K562 (cell line): ENCODE measurements around the gene NSMF. TPM values are rescaled to one million over a fixed set of nuclear protein-coding genes. Genes with fewer than 3 reads are reported as not detected.

Experiments used
- CHD1 ChIP-seq: fragments of 200-600 bp; sonication (generic); IDR thresholded peaks from one replicate; pipeline ENCODE4 v1.6.1; 2012; ENCODE audit warnings: mild to moderate bottlenecking, moderate library complexity, low read length, inconsistent platforms
- CREM ChIP-seq: IDR thresholded peaks from 2 replicates; pipeline ENCODE4 v1.6.1; 2014; ENCODE audit warnings: antibody characterized with exemption, low read depth
- KLF13 ChIP-seq: fragments of 450-650 bp; IDR thresholded peaks from 2 replicates; pipeline ENCODE4 v1.6.1; 2016; ENCODE audit warnings: missing genetic modification characterization, low read depth, mild to moderate bottlenecking, missing compliant biosample characterization, moderate library complexity, borderline replicate concordance
- KLF6 ChIP-seq: fragments of 250-450 bp; sonication (Bioruptor Pico); IDR thresholded peaks from 2 replicates; pipeline ENCODE4 v1.4.0; 2020; ENCODE audit warnings: mild to moderate bottlenecking, moderate library complexity, borderline replicate concordance
- PRDM10 ChIP-seq: fragments of 450-650 bp; IDR thresholded peaks from 2 replicates; pipeline ENCODE4 v1.6.1; 2018; ENCODE audit not compliant: partially characterized antibody
- ZBTB34 ChIP-seq: fragments of 250-450 bp; sonication (Bioruptor Pico); IDR thresholded peaks from 2 replicates; pipeline ENCODE4 v1.8.0; 2021; ENCODE audit warnings: mild to moderate bottlenecking, moderate library complexity
- ZFP30 ChIP-seq: fragments of 250-450 bp; sonication (Bioruptor Pico); IDR thresholded peaks from 2 replicates; pipeline ENCODE4 v1.8.0; 2022; ENCODE audit warnings: moderate library complexity, mild to moderate bottlenecking, inconsistent platforms, borderline replicate concordance
- ZFX ChIP-seq: sonication (generic); formaldehyde crosslinking; IDR thresholded peaks from 2 replicates; pipeline ENCODE4 v1.8.0; 2022; ENCODE audit warnings: mild to moderate bottlenecking, missing genetic modification reagents, moderate library complexity
- ZNF263 ChIP-seq: sonication (generic); formaldehyde crosslinking; IDR thresholded peaks from 2 replicates; pipeline ENCODE4 v1.8.0; 2022; ENCODE audit warnings: mild to moderate bottlenecking, missing genetic modification reagents, borderline replicate concordance
- ZNF79 ChIP-seq: fragments of 250-450 bp; sonication (Bioruptor Pico); IDR thresholded peaks from 2 replicates; pipeline ENCODE4 v1.4.0; 2020; ENCODE audit warnings: low read depth, mild to moderate bottlenecking, moderate library complexity
- polyA plus RNA-seq, 8 experiments: library from polyadenylated mRNA; depleted of rRNA in 4 of 8; stranded (reverse) in 5 of 8; unstranded in 3 of 8; fragments of >200 nt; fragmentation: Nextera tagmentation in 2 of 8; fragmentation: Illumina TruSeq in 1 of 8; extraction: Ambion mirVana in 2 of 8; extraction: Trizol in 1 of 8; gene quantifications; 2 replicates each; pipeline versions ENCODE4 v1.2.1 to v1.2.3, GENCODE V29; 2011 to 2014; ENCODE audit warnings: inconsistent platforms in 1 of 8, missing spikeins in 1 of 8
- total RNA-seq, 7 experiments: library from RNA; depleted of rRNA in 6 of 7; stranded (reverse); fragments of >200 nt in 6 of 7; fragmentation: Illumina TruSeq in 2 of 7; extraction: Trizol in 2 of 7; gene quantifications; 2 replicates each; pipeline versions ENCODE4 v1.2.1 to v1.2.3, GENCODE V29; 2011 to 2021; ENCODE audit warnings: low replicate concordance in 1 of 7
- TF ChIP-seq, protein P1 (sequence below), 2 experiments: IDR thresholded peaks; 2 replicates each; pipeline ENCODE4 v1.6.1; 2012; ENCODE audit warnings: improper control_type of control experiment in 2 of 2, low read depth in 2 of 2, low read length in 2 of 2, borderline replicate concordance in 1 of 2
- TF ChIP-seq, protein P2 (sequence below): fragments of 250-450 bp; sonication (Bioruptor Pico); IDR thresholded peaks from 2 replicates; pipeline ENCODE4 v1.5.0; 2020; ENCODE audit warnings: mild to moderate bottlenecking, borderline replicate concordance
- TF ChIP-seq, protein P3 (sequence below): fragments of 200-800 bp; sonication (Bioruptor generic); IDR thresholded peaks from 2 replicates; pipeline ENCODE4 v1.6.1; 2017; ENCODE audit warnings: missing genetic modification characterization, missing compliant biosample characterization

NSMF gene
- total and polyA plus RNA-seq, 9 of the 15 experiments (the other 6 are each of a cell fraction or from before 2014, with no cell fraction given) = 0.20 to 82.7 (median 29.3) TPM

DNA sequence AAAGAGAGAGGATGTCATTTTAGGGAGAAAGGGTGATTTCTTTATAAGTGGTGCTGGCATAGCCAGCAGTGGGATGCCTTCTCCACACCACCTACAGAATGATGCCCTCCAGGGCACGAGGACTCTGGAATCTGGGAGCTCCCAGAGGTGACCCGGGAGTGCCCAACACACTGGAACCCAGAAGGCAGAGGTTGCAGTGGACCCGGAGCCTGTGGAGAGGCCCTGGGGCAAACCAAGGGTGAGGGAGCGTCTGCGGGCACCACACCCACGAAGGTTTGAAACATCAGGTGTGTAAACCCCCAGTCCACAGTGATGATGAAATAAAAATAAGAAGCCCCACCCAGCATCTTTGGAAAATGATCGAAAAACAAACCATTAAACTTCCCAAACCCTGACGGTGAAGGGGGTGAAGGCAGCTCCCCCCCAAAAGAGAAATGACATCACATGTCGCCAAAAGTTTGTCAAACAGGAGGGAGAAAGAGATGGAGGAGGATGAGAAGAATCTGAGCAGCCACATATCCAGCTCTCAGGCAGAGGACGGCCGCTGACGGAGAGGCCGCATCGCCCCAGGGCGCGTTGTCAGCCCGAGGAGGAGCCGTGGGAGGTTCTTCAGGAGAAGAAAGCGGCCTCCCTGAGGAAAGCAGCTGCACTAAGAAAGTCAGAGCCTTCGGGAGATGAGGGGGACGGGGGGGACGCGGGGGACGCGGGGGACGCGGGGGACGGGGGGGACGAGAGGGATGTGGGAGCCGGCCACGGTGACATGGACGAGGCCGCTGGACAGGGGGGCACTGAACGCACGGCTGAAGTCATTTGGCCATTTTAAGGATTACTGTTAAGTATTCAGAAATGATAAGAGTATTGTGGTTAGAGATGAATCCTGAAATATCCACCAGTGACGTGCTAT is 43.1 kb upstream of the NSMF start (continued):
- TF ChIP-seq, protein P1, sequence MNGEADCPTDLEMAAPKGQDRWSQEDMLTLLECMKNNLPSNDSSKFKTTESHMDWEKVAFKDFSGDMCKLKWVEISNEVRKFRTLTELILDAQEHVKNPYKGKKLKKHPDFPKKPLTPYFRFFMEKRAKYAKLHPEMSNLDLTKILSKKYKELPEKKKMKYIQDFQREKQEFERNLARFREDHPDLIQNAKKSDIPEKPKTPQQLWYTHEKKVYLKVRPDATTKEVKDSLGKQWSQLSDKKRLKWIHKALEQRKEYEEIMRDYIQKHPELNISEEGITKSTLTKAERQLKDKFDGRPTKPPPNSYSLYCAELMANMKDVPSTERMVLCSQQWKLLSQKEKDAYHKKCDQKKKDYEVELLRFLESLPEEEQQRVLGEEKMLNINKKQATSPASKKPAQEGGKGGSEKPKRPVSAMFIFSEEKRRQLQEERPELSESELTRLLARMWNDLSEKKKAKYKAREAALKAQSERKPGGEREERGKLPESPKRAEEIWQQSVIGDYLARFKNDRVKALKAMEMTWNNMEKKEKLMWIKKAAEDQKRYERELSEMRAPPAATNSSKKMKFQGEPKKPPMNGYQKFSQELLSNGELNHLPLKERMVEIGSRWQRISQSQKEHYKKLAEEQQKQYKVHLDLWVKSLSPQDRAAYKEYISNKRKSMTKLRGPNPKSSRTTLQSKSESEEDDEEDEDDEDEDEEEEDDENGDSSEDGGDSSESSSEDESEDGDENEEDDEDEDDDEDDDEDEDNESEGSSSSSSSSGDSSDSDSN (IDR thresholded peaks at IDR 0.05; ENCODE audit: borderline replicate concordance in 1 of 2, low read depth in 2 of 2, low read length in 2 of 2) = peak; percentile 38 to 64; a peak in 1 of 4 replicates
- TF ChIP-seq, protein P2, sequence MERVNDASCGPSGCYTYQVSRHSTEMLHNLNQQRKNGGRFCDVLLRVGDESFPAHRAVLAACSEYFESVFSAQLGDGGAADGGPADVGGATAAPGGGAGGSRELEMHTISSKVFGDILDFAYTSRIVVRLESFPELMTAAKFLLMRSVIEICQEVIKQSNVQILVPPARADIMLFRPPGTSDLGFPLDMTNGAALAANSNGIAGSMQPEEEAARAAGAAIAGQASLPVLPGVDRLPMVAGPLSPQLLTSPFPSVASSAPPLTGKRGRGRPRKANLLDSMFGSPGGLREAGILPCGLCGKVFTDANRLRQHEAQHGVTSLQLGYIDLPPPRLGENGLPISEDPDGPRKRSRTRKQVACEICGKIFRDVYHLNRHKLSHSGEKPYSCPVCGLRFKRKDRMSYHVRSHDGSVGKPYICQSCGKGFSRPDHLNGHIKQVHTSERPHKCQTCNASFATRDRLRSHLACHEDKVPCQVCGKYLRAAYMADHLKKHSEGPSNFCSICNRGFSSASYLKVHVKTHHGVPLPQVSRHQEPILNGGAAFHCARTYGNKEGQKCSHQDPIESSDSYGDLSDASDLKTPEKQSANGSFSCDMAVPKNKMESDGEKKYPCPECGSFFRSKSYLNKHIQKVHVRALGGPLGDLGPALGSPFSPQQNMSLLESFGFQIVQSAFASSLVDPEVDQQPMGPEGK (CRISPR knock-in tag) = no peak
- no peak for TF ChIP-seq ZFP30 (CRISPR knock-in tag)
- TF ChIP-seq ZBTB34 (CRISPR knock-in tag) = no peak
- no peak for TF ChIP-seq CHD1
- peak; percentile 20; the same call in 1 of the 2 replicates for TF ChIP-seq ZFX (CRISPR knock-in tag)
- TF ChIP-seq, protein P3, sequence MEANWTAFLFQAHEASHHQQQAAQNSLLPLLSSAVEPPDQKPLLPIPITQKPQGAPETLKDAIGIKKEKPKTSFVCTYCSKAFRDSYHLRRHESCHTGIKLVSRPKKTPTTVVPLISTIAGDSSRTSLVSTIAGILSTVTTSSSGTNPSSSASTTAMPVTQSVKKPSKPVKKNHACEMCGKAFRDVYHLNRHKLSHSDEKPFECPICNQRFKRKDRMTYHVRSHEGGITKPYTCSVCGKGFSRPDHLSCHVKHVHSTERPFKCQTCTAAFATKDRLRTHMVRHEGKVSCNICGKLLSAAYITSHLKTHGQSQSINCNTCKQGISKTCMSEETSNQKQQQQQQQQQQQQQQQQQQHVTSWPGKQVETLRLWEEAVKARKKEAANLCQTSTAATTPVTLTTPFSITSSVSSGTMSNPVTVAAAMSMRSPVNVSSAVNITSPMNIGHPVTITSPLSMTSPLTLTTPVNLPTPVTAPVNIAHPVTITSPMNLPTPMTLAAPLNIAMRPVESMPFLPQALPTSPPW (CRISPR knock-in tag) = peak; percentile 64
- peak; percentile 74 for TF ChIP-seq PRDM10
- TF ChIP-seq CREM = 0 out of 2 replicates have a peak, but pooled peaks have one; percentile 39
- no peak for TF ChIP-seq ZNF79 (CRISPR knock-in tag)
- TF ChIP-seq KLF6 (CRISPR knock-in tag) = no peak
- TF ChIP-seq KLF13 (tag) = no peak
- TF ChIP-seq ZNF263 (CRISPR knock-in tag) = peak; percentile 67; the same call in 1 of the 2 replicates
